Measurements from ENCODE around the gene ALDOB. TPM values are rescaled to one million over a fixed set of nuclear protein-coding genes. Genes with fewer than 3 reads are reported as not detected.

Gene ALDOB
- total and polyA plus RNA-seq, 2 of the 8 experiments (the other 6 are each of a cell fraction or from before 2014, with no cell fraction given): not detected

DNA sequence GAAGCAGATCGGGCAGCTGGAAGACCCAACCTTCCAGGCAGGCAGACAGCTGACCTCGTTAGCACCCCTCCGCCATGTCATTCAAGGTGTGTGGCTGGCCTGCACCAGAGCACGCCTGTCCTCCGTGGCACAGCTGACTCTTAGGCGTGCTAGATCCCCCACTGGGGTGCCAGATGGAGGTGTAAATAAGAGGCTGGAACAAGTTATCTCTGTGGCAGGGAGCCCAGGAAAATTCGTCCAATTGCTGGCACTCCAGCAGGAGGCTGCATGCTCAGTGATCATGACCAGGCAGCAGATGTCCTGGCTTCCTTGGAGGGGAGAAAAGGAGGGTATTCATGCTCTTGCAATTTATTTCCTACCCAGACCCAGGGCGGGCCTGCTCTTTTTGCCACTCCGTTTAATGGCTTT lies 7.8 kb upstream of the ALDOB start:
- no peaks in the 10 kb centered on the region for H3K79me1 ChIP-seq (ENCODE audit: low read depth, low read length)
- H3K9me3 ChIP-seq (ENCODE audit: insufficient read depth in 2 of 2, low read depth in 1 of 2, low read length in 1 of 2): no peaks in the 10 kb centered on the region
- H4K20me1 ChIP-seq (replicated peaks in 1 of 2; ENCODE audit: control insufficient read depth in 1 of 2, insufficient read depth in 2 of 2, low read length in 2 of 2): no peaks in the 10 kb centered on the region
- no peaks in the 10 kb centered on the region for H3K79me2 ChIP-seq (ENCODE audit: control insufficient read depth in 1 of 2, insufficient read depth in 2 of 2, low read length in 2 of 2)
- ChIA-PET POLR2A (ENCODE audit: partially characterized antibody) (no interaction called here), CTCF (ENCODE audit: partially characterized antibody) (interaction anchor here (0.9 to 1.4 kb wide), 5 partner anchors 11 to 123 kb away, joined by 3 to 5 read pairs (median 3); no protein-coding TSS in a partner anchor)
- no peak overlapping the region for H3K4me2 ChIP-seq (ENCODE audit: insufficient read depth in 1 of 2, low read depth in 2 of 2, low read length in 2 of 2)
- 83% methylated on average over 9 of the region's 9 CpGs; no CpG with 5 or more reads in 1 of the 2 experiments for WGBS, 2 experiments (ENCODE audit: extremely low coverage in 1 of 2, insufficient coverage in 1 of 2, insufficient read length in 1 of 2, insufficient replicate concordance in 2 of 2, low coverage in 1 of 2, low lambda C conversion rate in 2 of 2, missing lambda C conversion rate in 1 of 2)
- no peak overlapping the region for H2BK5ac ChIP-seq (ENCODE audit: low read depth, low read length)
- H3K56ac ChIP-seq (replicated peaks; ENCODE audit: insufficient read length, low read depth, low read length): no peak overlapping the region
- no peak overlapping the region for H3K18ac ChIP-seq (ENCODE audit: extremely low read depth, low read length)
- H3K27me3 ChIP-seq (replicated peaks in 1 of 4; ENCODE audit: control insufficient read depth in 3 of 4, extremely low read depth in 1 of 4, insufficient read depth in 3 of 4, low read length in 3 of 4): no peaks in the 10 kb centered on the region
- no peak overlapping the region for H3K9ac ChIP-seq (replicated peaks in 1 of 4; ENCODE audit: extremely low read depth in 1 of 4, low read depth in 3 of 4, low read length in 3 of 4)
- no peak overlapping the region for H2BK20ac ChIP-seq (ENCODE audit: low read length)
- H3K4me3 ChIP-seq (ENCODE audit: extremely low read depth in 1 of 4, insufficient read depth in 2 of 4, low read depth in 3 of 4, low read length in 4 of 4): no peak overlapping the region
- H3K4ac ChIP-seq (replicated peaks; ENCODE audit: insufficient read length, low read depth, low read length): no peak overlapping the region
- no peaks in the 10 kb centered on the region for H3K36me3 ChIP-seq (ENCODE audit: control insufficient read depth in 2 of 4, insufficient read depth in 4 of 4, low read length in 3 of 4)
- H2AK5ac ChIP-seq (ENCODE audit: low read depth, low read length): no peak overlapping the region
- 0 out of 2 replicates have a peak overlapping the region, but pooled peaks have one; percentile 71 for H2BK12ac ChIP-seq (ENCODE audit: low read depth, low read length)
- no peaks in the 10 kb centered on the region; a peak in 1 of 7 replicates for H3K4me1 ChIP-seq (replicated peaks in 1 of 4; ENCODE audit: control insufficient read depth in 3 of 4, insufficient read depth in 4 of 4, low read length in 3 of 4)
- H3K27ac ChIP-seq (ENCODE audit: low read depth, low read length): no peak overlapping the region
- no peaks in the 10 kb centered on the region; the same call in 1 of the 2 replicates for H3K23me2 ChIP-seq (ENCODE audit: low read depth, low read length)
- H2BK15ac ChIP-seq (ENCODE audit: low read length): no peak overlapping the region
- no peak for FAIRE-seq
- H2AFZ ChIP-seq (ENCODE audit: low read length): no peak overlapping the region
- DNase-seq (ENCODE audit: low read depth in 1 of 2, low spot score in 2 of 2): no peak
- H4K8ac ChIP-seq (ENCODE audit: extremely low read depth, insufficient read depth, low read length): no peak overlapping the region
- no peak overlapping the region for H3K23ac ChIP-seq (ENCODE audit: insufficient read length)
- no peak overlapping the region for H4K91ac ChIP-seq (replicated peaks; ENCODE audit: insufficient read length, low read length)
- H4K5ac ChIP-seq (ENCODE audit: insufficient read length, low read depth, low read length): no peak overlapping the region
- H3K14ac ChIP-seq (ENCODE audit: insufficient read length): no peak overlapping the region
- H2BK120ac ChIP-seq (replicated peaks; ENCODE audit: low read depth, low read length): no peak overlapping the region
- TF ChIP-seq POLR2A (IDR thresholded peaks at IDR 0.05; ENCODE audit: control extremely low read depth in 1 of 2, low read depth in 2 of 2, low read length in 2 of 2): no peak
- no peak for TF ChIP-seq CBX5 (IDR thresholded peaks at IDR 0.05; ENCODE audit: low read depth, low read length)
- no peak for TF ChIP-seq SP2 (IDR thresholded peaks at IDR 0.05; ENCODE audit: low read length)
- TF ChIP-seq CHD2 (IDR thresholded peaks at IDR 0.05; ENCODE audit: low read length): no peak
- TF ChIP-seq SIN3A (conservative IDR thresholded peaks at IDR 0.05 in 1 of 2, IDR thresholded peaks at IDR 0.05 in 1 of 2; ENCODE audit: low read depth in 1 of 2, low read length in 2 of 2): no peak
- TF ChIP-seq EP300 (IDR thresholded peaks at IDR 0.05; ENCODE audit: borderline replicate concordance in 1 of 2, low read depth in 2 of 2, low read length in 2 of 2): no peak
- TF ChIP-seq TAF1 (IDR thresholded peaks at IDR 0.05; ENCODE audit: low read depth, low read length): no peak
- no peak for TF ChIP-seq BCL11A (IDR thresholded peaks at IDR 0.05; ENCODE audit: low read depth in 2 of 2, low read length in 2 of 2)
- no peak for TF ChIP-seq HDAC2 (IDR thresholded peaks at IDR 0.05; ENCODE audit: borderline replicate concordance in 1 of 2, low read depth in 2 of 2, low read length in 2 of 2)
- no peak for TF ChIP-seq TCF12 (IDR thresholded peaks at IDR 0.05; ENCODE audit: low read depth, low read length)
- no peak for TF ChIP-seq POLR2AphosphoS5 (IDR thresholded peaks at IDR 0.05; ENCODE audit: low read depth, low read length)
- TF ChIP-seq BRCA1 (IDR thresholded peaks at IDR 0.05; ENCODE audit: low read depth, low read length): no peak
- no peak for TF ChIP-seq RBBP5 (IDR thresholded peaks at IDR 0.05; ENCODE audit: borderline replicate concordance, low read depth, low read length)
- TF ChIP-seq BACH1 (IDR thresholded peaks at IDR 0.05; ENCODE audit: low read length): no peak
- no peak for TF ChIP-seq SRF (IDR thresholded peaks at IDR 0.05; ENCODE audit: low read depth, low read length)
- TF ChIP-seq SP4 (IDR thresholded peaks at IDR 0.05; ENCODE audit: low read length): no peak
